Measurements from ENCODE around the gene UBTD2.
"Not testable (repeated sequence)": the region's sequence is repeated elsewhere in the genome, so short reads cannot be mapped to it uniquely, and the experiment has no call there.

UBTD2 gene

GRCh38 chr5:172283020-172283861 lies at the start of gene UBTD2:
Gene UBTD2, minus strand, starts transcription at chr5:172283764. Its CDS starts 99 bp downstream, at chr5:172283665.
- DNase-seq, result peak; percentile 90

- not testable (repeated sequence) for DNase-seq
These were observed 43.3 kb upstream of the UBTD2 start for GRCh38 chr5:172326901-172327300.

- no peak for DNase-seq
These were observed 41.9 kb upstream of the UBTD2 start for GRCh38 chr5:172325452-172325851.

- no peak for DNase-seq
These were observed 38.7 kb upstream of the UBTD2 start for GRCh38 chr5:172322028-172322965.

- no peak for DNase-seq
These were observed 38.0 kb upstream of the UBTD2 start for GRCh38 chr5:172321593-172321992.

GRCh38 chr5:172319708-172320441 lies 36.3 kb upstream of the UBTD2 start:
- no peak for DNase-seq

- no peak for DNase-seq
These were observed 32.3 kb upstream of the UBTD2 start for GRCh38 chr5:172315587-172316493.

GRCh38 chr5:172313915-172314314 lies 30.4 kb upstream of the UBTD2 start:
- DNase-seq, result no peak

GRCh38 chr5:172312286-172312685 lies 28.7 kb upstream of the UBTD2 start:
- no peak for DNase-seq

GRCh38 chr5:172311605-172312004 lies 28.0 kb upstream of the UBTD2 start:
- DNase-seq, result no peak

- DNase-seq, result no peak
These were observed 27.5 kb upstream of the UBTD2 start for GRCh38 chr5:172311026-172311425.

- no peak for DNase-seq
These were observed 21.8 kb upstream of the UBTD2 start for GRCh38 chr5:172305380-172305779.

GRCh38 chr5:172303572-172304335 lies 20.2 kb upstream of the UBTD2 start:
- DNase-seq, result no peak

GRCh38 chr5:172303162-172303561 lies 19.6 kb upstream of the UBTD2 start:
- DNase-seq, result no peak

- DNase-seq, result no peak
These were observed 18.6 kb upstream of the UBTD2 start for GRCh38 chr5:172302047-172302710.

- DNase-seq, result no peak
These were observed 16.4 kb upstream of the UBTD2 start for GRCh38 chr5:172299916-172300439.

GRCh38 chr5:172294831-172295230 lies 11.3 kb upstream of the UBTD2 start:
- no peak for DNase-seq

- no peak for DNase-seq
These were observed 10.3 kb upstream of the UBTD2 start for GRCh38 chr5:172293745-172294342.

GRCh38 chr5:172293054-172293744 lies 9.6 kb upstream of the UBTD2 start:
- DNase-seq, result peak; percentile 79

Data from retina (tissue), 1 donor.